ENCODE data around the gene SLC6A17. TPM values are rescaled to one million over a fixed set of nuclear protein-coding genes. Genes with fewer than 3 reads are reported as not detected.

The SLC6A17 gene
- total and polyA plus RNA-seq, 2 experiments from 2014 or later = 0.03 to 0.17 TPM

DNA sequence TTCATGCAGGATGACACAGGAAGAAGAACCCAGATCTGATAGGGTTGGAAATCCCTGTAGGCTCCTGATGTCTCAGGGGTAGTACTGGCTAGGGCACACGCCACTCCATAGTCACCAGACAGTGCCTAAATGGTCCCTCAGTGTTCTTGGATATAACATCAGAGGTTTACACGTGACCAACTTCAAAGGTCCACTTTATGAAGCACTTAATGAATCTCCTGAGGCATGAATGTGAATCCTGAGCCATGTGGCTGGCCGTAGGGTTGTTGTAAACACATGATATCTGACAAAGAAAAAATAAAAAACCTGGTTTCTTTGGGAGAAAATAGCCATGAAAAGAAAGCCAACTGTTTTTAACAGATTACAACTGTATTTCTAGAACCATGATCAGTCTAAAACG is 27.5 kb downstream of the SLC6A17 start:
- H3K27me3 Mint-ChIP-seq (ENCODE audit: insufficient read depth, low read depth, poor library complexity) = peaks cover 3% of the 10 kb centered on the region
- no peaks in the 10 kb centered on the region for H3K36me3 Mint-ChIP-seq (ENCODE audit: low read depth)
- Histone ChIP-seq H3K27ac (ENCODE audit: low read depth) (no peak overlapping the region), H3K9me2 (ENCODE audit: insufficient read depth) (no peaks in the 10 kb centered on the region), H3K4me3 (no peak overlapping the region), H3K4me1 (ENCODE audit: insufficient read depth) (peaks cover 9% of the 10 kb centered on the region; the same call in 1 of the 2 replicates), H2AFZ (no peak overlapping the region), H3K79me2 (replicated peaks; ENCODE audit: insufficient read depth) (no peaks in the 10 kb centered on the region), H3K36me3 (ENCODE audit: insufficient read depth) (no peaks in the 10 kb centered on the region), H3K27me3 (ENCODE audit: insufficient read depth) (no peaks in the 10 kb centered on the region), H3K4me2 (no peak overlapping the region), H3F3A (replicated peaks; ENCODE audit: low read depth) (no peaks in the 10 kb centered on the region), H4K20me1 (replicated peaks; ENCODE audit: insufficient read depth) (no peaks in the 10 kb centered on the region)
- no peak for TF ChIP-seq CREB1 (CRISPR knock-in tag; IDR thresholded peaks at IDR 0.05; ENCODE audit: low read depth)
- no peak for TF ChIP-seq EZH2 (IDR thresholded peaks at IDR 0.05; ENCODE audit: low read depth, unreplicated experiment)
- TF ChIP-seq, protein P1, sequence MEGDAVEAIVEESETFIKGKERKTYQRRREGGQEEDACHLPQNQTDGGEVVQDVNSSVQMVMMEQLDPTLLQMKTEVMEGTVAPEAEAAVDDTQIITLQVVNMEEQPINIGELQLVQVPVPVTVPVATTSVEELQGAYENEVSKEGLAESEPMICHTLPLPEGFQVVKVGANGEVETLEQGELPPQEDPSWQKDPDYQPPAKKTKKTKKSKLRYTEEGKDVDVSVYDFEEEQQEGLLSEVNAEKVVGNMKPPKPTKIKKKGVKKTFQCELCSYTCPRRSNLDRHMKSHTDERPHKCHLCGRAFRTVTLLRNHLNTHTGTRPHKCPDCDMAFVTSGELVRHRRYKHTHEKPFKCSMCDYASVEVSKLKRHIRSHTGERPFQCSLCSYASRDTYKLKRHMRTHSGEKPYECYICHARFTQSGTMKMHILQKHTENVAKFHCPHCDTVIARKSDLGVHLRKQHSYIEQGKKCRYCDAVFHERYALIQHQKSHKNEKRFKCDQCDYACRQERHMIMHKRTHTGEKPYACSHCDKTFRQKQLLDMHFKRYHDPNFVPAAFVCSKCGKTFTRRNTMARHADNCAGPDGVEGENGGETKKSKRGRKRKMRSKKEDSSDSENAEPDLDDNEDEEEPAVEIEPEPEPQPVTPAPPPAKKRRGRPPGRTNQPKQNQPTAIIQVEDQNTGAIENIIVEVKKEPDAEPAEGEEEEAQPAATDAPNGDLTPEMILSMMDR (conservative IDR thresholded peaks at IDR 0.05; ENCODE audit: low read depth in 2 of 2) = no peak
- TF ChIP-seq, protein P2, sequence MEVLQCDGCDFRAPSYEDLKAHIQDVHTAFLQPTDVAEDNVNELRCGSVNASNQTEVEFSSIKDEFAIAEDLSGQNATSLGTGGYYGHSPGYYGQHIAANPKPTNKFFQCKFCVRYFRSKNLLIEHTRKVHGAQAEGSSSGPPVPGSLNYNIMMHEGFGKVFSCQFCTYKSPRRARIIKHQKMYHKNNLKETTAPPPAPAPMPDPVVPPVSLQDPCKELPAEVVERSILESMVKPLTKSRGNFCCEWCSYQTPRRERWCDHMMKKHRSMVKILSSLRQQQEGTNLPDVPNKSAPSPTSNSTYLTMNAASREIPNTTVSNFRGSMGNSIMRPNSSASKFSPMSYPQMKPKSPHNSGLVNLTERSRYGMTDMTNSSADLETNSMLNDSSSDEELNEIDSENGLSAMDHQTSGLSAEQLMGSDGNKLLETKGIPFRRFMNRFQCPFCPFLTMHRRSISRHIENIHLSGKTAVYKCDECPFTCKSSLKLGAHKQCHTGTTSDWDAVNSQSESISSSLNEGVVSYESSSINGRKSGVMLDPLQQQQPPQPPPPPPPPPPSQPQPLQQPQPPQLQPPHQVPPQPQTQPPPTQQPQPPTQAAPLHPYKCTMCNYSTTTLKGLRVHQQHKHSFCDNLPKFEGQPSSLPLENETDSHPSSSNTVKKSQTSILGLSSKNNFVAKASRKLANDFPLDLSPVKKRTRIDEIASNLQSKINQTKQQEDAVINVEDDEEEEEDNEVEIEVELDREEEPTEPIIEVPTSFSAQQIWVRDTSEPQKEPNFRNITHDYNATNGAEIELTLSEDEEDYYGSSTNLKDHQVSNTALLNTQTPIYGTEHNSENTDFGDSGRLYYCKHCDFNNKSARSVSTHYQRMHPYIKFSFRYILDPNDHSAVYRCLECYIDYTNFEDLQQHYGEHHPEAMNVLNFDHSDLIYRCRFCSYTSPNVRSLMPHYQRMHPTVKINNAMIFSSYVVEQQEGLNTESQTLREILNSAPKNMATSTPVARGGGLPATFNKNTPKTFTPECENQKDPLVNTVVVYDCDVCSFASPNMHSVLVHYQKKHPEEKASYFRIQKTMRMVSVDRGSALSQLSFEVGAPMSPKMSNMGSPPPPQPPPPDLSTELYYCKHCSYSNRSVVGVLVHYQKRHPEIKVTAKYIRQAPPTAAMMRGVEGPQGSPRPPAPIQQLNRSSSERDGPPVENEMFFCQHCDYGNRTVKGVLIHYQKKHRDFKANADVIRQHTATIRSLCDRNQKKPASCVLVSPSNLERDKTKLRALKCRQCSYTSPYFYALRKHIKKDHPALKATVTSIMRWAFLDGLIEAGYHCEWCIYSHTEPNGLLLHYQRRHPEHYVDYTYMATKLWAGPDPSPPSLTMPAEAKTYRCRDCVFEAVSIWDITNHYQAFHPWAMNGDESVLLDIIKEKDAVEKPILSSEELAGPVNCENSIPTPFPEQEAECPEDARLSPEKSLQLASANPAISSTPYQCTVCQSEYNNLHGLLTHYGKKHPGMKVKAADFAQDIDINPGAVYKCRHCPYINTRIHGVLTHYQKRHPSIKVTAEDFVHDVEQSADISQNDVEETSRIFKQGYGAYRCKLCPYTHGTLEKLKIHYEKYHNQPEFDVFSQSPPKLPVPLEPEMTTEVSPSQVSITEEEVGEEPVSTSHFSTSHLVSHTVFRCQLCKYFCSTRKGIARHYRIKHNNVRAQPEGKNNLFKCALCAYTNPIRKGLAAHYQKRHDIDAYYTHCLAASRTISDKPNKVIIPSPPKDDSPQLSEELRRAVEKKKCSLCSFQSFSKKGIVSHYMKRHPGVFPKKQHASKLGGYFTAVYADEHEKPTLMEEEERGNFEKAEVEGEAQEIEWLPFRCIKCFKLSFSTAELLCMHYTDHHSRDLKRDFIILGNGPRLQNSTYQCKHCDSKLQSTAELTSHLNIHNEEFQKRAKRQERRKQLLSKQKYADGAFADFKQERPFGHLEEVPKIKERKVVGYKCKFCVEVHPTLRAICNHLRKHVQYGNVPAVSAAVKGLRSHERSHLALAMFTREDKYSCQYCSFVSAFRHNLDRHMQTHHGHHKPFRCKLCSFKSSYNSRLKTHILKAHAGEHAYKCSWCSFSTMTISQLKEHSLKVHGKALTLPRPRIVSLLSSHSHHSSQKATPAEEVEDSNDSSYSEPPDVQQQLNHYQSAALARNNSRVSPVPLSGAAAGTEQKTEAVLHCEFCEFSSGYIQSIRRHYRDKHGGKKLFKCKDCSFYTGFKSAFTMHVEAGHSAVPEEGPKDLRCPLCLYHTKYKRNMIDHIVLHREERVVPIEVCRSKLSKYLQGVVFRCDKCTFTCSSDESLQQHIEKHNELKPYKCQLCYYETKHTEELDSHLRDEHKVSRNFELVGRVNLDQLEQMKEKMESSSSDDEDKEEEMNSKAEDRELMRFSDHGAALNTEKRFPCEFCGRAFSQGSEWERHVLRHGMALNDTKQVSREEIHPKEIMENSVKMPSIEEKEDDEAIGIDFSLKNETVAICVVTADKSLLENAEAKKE (CRISPR knock-in tag; IDR thresholded peaks at IDR 0.05) = no peak
- TF ChIP-seq ZNF114 (CRISPR knock-in tag; IDR thresholded peaks at IDR 0.05) = no peak
- TF ChIP-seq NANOG (IDR thresholded peaks at IDR 0.05; ENCODE audit: borderline replicate concordance) = no peak
- no peak for TF ChIP-seq POLR2AphosphoS5 (IDR thresholded peaks at IDR 0.05; ENCODE audit: low read depth)
- TF ChIP-seq, protein P3, sequence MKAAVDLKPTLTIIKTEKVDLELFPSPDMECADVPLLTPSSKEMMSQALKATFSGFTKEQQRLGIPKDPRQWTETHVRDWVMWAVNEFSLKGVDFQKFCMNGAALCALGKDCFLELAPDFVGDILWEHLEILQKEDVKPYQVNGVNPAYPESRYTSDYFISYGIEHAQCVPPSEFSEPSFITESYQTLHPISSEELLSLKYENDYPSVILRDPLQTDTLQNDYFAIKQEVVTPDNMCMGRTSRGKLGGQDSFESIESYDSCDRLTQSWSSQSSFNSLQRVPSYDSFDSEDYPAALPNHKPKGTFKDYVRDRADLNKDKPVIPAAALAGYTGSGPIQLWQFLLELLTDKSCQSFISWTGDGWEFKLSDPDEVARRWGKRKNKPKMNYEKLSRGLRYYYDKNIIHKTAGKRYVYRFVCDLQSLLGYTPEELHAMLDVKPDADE (IDR thresholded peaks at IDR 0.05) = no peak
- no peak for TF ChIP-seq EZH2phosphoT487 (IDR thresholded peaks at IDR 0.05; ENCODE audit: unreplicated experiment)
- H3K9me3 Mint-ChIP-seq = no peaks in the 10 kb centered on the region
- no peak for ATAC-seq
- H3K4me3 Mint-ChIP-seq = no peak overlapping the region
- no peak for DNase-seq (ENCODE audit: low spot score)
- peaks cover 9% of the 10 kb centered on the region for H3K4me1 Mint-ChIP-seq
- H3K27ac Mint-ChIP-seq = no peak overlapping the region

Measured in GM23338 (cell line).